ENCODE data around the gene HECA. TPM values are rescaled to one million over a fixed set of nuclear protein-coding genes. Genes with fewer than 3 reads are reported as not detected.

HECA gene, protein sequence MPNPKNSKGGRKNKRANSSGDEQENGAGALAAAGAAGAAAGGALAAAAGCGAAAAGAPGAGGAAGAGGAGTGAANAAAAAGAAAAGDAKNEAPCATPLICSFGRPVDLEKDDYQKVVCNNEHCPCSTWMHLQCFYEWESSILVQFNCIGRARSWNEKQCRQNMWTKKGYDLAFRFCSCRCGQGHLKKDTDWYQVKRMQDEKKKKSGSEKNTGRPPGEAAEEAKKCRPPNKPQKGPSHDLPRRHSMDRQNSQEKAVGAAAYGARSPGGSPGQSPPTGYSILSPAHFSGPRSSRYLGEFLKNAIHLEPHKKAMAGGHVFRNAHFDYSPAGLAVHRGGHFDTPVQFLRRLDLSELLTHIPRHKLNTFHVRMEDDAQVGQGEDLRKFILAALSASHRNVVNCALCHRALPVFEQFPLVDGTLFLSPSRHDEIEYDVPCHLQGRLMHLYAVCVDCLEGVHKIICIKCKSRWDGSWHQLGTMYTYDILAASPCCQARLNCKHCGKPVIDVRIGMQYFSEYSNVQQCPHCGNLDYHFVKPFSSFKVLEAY
- 10.6 and 19.2 TPM in 2 replicates for total RNA-seq

GRCh38 chr6:139134817-139135577, at the start of gene HECA:
Gene HECA (plus strand): TSS chr6:139135080. CDS start chr6:139135397, 317 bp downstream.

Other genes starting within 250 kb of the HECA start
- gene REPS1, start 146.8 kb upstream of the HECA start, total RNA-seq: 18.1 and 24.3 TPM in 2 replicates
- 22.8 and 65.9 TPM in 2 replicates for gene ABRACL, start 106.3 kb upstream of the HECA start, total RNA-seq
- under 0.01 and 0.40 TPM in 2 replicates for gene TXLNB, start 156.9 kb downstream of the HECA start, total RNA-seq
- gene CITED2, start 239.6 kb downstream of the HECA start, total RNA-seq: 79.1 and 247 TPM in 2 replicates